Panc1 (cell line): ENCODE measurements around the gene GAL3ST2. TPM values are rescaled to one million over a fixed set of nuclear protein-coding genes. Genes with fewer than 3 reads are reported as not detected.

Source experiments
- ATAC-seq: fragments of 200-7000 bp; cut with Tn5 transposase; 2 replicates; pipeline ENCODE4 v1.9.1; 2020; ENCODE audit warnings: mild to moderate bottlenecking, moderate library complexity
- BruUV-seq: library from RNA; stranded (reverse); fragments of 400-500 nt; replicated peaks from 2 replicates; lab custom pipeline; 2021; lab: Mats Ljungman, UMichigan
- CTCF ChIA-PET: fragments of 300-600 bp; sonication (Branson Sonifier 250); formaldehyde crosslinking; loops from one replicate; lab custom pipeline; 2022; ENCODE audit warnings: antibody characterized with exemption; lab: Charles Lee
- POLR2A ChIA-PET: fragments of 300-600 bp; sonication (Branson Sonifier 250); formaldehyde crosslinking; loops from one replicate; lab custom pipeline; 2022; ENCODE audit warnings: antibody characterized with exemption; lab: Charles Lee
- DNase-seq: peaks from one replicate; pipeline ENCODE4 v3.0.0-alpha.2; 2010; ENCODE audit warnings: low read depth, low spot score
- H3K27ac ChIP-seq: 2 replicates; pipeline ENCODE4 v1.5.1; 2011; ENCODE audit warnings: mild to moderate bottlenecking, low read length, inconsistent platforms
- H3K27me3 ChIP-seq: fragments of 200-500 bp; sonication (Bioruptor generic); 2 replicates; pipeline ENCODE4 v1.6.0; 2014; ENCODE audit warnings: low read length, inconsistent platforms; ENCODE audit not compliant: control insufficient read depth, insufficient read depth
- H3K36me3 ChIP-seq: fragments of 200-500 bp; sonication (Bioruptor generic); 2 replicates; pipeline ENCODE4 v1.5.1; 2014; ENCODE audit warnings: inconsistent platforms, mild to moderate bottlenecking, low read length, moderate library complexity; ENCODE audit not compliant: control insufficient read depth, insufficient read depth
- H3K4me1 ChIP-seq: 2 replicates; pipeline ENCODE4 v1.5.1; 2011; ENCODE audit warnings: inconsistent platforms, mild to moderate bottlenecking, low read length, moderate library complexity; ENCODE audit not compliant: control insufficient read depth, insufficient read depth
- H3K4me3 ChIP-seq, 2 experiments: 2 replicates each; pipeline ENCODE4 v1.5.1; 2011 to 2012; ENCODE audit warnings: low read depth in 2 of 2, low read length in 2 of 2, mild to moderate bottlenecking in 2 of 2, inconsistent platforms in 1 of 2, moderate library complexity in 1 of 2
- H3K9me3 ChIP-seq: fragments of 200-500 bp; sonication (Bioruptor generic); 2 replicates; pipeline ENCODE4 v1.5.1; 2014; ENCODE audit warnings: low read depth, mild to moderate bottlenecking, inconsistent platforms, low read length, moderate library complexity; ENCODE audit not compliant: control insufficient read depth, insufficient read depth
- POLR2AphosphoS5 ChIP-seq: IDR thresholded peaks from 2 replicates; pipeline ENCODE4 v1.6.1; 2012; ENCODE audit warnings: mild to moderate bottlenecking, low read depth, low read length, moderate library complexity
- SIN3A ChIP-seq: IDR thresholded peaks from 2 replicates; pipeline ENCODE4 v1.6.1; 2012; ENCODE audit warnings: low read depth, mild to moderate bottlenecking, low read length, moderate library complexity, borderline replicate concordance; ENCODE audit not compliant: insufficient read depth
- TCF7L2 ChIP-seq: IDR thresholded peaks from 2 replicates; pipeline ENCODE4 v1.6.1; 2011; ENCODE audit warnings: mild to moderate bottlenecking, low read depth, low read length, inconsistent platforms
- in situ Hi-C: cut with HindIII; loops from 2 replicates; pipeline ENCODE4 v1.10.0; 2016; ENCODE audit warnings: low sequenced_read_pairs, low pct_unique_long_range_greater_than_20kb
- intact Hi-C: fragments of 100-400 bp; cut with micrococcal nuclease; formaldehyde crosslinking; loops from one replicate; pipeline ENCODE4 v1.10.0; 2022; ENCODE audit not compliant: unreplicated experiment
- total RNA-seq: library from RNA; stranded (reverse); gene quantifications from one replicate; pipeline ENCODE4 v1.2.1, GENCODE V29; 2021; ENCODE audit not compliant: unreplicated experiment
- TF ChIP-seq, protein P1 (sequence below), 2 experiments: IDR thresholded peaks; 2 replicates each; pipeline ENCODE4 v1.6.1; 2011 to 2012; ENCODE audit warnings: low read depth in 2 of 2, control low read depth in 1 of 2, low read length in 1 of 2, mild to moderate bottlenecking in 1 of 2, moderate library complexity in 1 of 2; ENCODE audit not compliant: insufficient read depth in 1 of 2
- TF ChIP-seq, protein P2 (sequence below): fragments of 450-650 bp; IDR thresholded peaks from 2 replicates; pipeline ENCODE4 v1.5.1; 2017; ENCODE audit warnings: mild to moderate bottlenecking

GAL3ST2 gene
- total RNA-seq, 1 experiment from 2014 or later, result 1.6 TPM

DNA sequence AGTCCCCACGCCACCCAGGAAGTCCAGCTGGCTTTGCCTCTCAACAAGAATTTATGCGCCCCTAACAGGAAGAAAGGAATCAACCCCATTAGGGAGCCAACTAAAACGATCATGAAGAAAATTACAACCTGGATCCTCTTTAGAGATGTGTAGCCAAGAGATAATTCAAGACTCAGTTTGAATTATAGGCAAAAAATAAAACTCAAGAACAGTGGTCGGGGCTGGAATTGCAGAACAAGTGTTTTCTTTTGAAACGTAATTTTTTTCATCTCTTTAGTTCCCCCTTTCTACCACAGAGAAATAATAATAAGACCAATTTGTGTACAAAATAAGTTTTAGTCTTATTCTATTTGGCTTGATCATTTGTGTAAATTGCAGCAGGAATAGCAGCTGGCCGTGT, 59.7 kb downstream of the GAL3ST2 start:
- intact Hi-C loops (no loop called here), in situ Hi-C loops (no loop called here)
- no peak for TF ChIP-seq TCF7L2
- TF ChIP-seq, protein P1, sequence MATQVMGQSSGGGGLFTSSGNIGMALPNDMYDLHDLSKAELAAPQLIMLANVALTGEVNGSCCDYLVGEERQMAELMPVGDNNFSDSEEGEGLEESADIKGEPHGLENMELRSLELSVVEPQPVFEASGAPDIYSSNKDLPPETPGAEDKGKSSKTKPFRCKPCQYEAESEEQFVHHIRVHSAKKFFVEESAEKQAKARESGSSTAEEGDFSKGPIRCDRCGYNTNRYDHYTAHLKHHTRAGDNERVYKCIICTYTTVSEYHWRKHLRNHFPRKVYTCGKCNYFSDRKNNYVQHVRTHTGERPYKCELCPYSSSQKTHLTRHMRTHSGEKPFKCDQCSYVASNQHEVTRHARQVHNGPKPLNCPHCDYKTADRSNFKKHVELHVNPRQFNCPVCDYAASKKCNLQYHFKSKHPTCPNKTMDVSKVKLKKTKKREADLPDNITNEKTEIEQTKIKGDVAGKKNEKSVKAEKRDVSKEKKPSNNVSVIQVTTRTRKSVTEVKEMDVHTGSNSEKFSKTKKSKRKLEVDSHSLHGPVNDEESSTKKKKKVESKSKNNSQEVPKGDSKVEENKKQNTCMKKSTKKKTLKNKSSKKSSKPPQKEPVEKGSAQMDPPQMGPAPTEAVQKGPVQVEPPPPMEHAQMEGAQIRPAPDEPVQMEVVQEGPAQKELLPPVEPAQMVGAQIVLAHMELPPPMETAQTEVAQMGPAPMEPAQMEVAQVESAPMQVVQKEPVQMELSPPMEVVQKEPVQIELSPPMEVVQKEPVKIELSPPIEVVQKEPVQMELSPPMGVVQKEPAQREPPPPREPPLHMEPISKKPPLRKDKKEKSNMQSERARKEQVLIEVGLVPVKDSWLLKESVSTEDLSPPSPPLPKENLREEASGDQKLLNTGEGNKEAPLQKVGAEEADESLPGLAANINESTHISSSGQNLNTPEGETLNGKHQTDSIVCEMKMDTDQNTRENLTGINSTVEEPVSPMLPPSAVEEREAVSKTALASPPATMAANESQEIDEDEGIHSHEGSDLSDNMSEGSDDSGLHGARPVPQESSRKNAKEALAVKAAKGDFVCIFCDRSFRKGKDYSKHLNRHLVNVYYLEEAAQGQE (IDR thresholded peaks at IDR 0.05; ENCODE audit: insufficient read depth in 1 of 2, low read depth in 2 of 2, low read length in 1 of 2), result no peak
- TF ChIP-seq POLR2AphosphoS5, result no peak
- no peak for TF ChIP-seq SIN3A
- TF ChIP-seq, protein P2, sequence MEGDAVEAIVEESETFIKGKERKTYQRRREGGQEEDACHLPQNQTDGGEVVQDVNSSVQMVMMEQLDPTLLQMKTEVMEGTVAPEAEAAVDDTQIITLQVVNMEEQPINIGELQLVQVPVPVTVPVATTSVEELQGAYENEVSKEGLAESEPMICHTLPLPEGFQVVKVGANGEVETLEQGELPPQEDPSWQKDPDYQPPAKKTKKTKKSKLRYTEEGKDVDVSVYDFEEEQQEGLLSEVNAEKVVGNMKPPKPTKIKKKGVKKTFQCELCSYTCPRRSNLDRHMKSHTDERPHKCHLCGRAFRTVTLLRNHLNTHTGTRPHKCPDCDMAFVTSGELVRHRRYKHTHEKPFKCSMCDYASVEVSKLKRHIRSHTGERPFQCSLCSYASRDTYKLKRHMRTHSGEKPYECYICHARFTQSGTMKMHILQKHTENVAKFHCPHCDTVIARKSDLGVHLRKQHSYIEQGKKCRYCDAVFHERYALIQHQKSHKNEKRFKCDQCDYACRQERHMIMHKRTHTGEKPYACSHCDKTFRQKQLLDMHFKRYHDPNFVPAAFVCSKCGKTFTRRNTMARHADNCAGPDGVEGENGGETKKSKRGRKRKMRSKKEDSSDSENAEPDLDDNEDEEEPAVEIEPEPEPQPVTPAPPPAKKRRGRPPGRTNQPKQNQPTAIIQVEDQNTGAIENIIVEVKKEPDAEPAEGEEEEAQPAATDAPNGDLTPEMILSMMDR, result no peak
- ChIA-PET POLR2A (no interaction called here), CTCF (no interaction called here)
- Histone ChIP-seq H3K4me1 (no peaks in the 10 kb centered on the region), H3K4me3 (no peak overlapping the region), H3K36me3 (no peaks in the 10 kb centered on the region), H3K9me3 (no peaks in the 10 kb centered on the region), H3K27me3 (no peaks in the 10 kb centered on the region; the same call in 1 of the 2 replicates), H3K27ac (no peak overlapping the region)
- ATAC-seq, result no peak
- BruUV-seq, result no TSS peak
- DNase-seq, result no peak

DNA sequence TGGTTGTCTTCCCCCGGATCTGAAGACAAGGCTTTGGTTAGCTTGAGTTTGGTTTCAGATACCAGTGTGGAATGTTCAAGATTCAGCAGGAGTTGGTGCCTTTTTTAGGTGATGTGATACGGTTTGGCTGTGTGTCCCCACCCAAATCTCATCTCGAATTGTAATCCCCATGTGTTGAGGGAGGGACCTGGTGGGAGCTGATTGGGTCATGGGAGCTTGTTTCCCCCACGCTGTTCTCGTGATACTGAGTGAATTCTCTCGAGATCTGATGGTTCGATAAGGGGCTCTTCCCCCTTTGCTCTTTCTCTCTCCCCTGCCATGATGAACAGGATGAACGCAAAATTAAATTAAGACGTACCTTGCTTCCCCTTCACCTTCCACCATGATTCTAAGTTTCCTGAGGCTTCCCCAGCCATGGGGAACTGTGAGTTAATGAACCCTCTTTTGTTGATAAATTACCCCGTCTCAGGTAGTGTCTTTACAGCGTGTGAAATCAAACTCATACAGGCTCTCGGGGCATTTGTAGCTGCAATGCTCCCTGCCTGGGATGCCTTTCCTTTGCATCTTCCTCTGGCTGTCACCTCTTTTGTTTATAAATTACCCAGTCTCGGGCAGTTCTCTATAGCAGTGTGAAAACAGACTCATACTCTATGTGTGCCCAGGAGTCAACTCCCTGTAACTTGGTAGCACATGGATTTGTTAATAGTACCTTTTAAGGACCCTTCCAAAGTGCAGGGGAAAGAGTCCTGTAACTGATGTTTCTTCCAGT, 60.8 kb downstream of the GAL3ST2 start:
- BruUV-seq, result no TSS peak
- CTCF ChIA-PET, result interaction anchor here (0.6 kb wide), 1 partner anchor 22 kb away, joined by 3 read pairs; no protein-coding TSS in a partner anchor
- H3K27me3 ChIP-seq, result no peaks in the 10 kb centered on the region; the same call in 1 of the 2 replicates

More for the DNA sequence above, 60.8 kb downstream of the GAL3ST2 start:
- intact Hi-C loops, result no loop called here
- H3K4me3 ChIP-seq, result no peak overlapping the region
- no peaks in the 10 kb centered on the region for H3K9me3 ChIP-seq
- H3K27ac ChIP-seq, result no peak overlapping the region
- POLR2A ChIA-PET, result no interaction called here
- TF ChIP-seq, protein P1 (IDR thresholded peaks at IDR 0.05; ENCODE audit: insufficient read depth in 1 of 2, low read depth in 2 of 2, low read length in 1 of 2), result no peak
- TF ChIP-seq SIN3A (no peak), TCF7L2 (no peak), POLR2AphosphoS5 (no peak)
- TF ChIP-seq, protein P2, result no peak
- no peak for DNase-seq
- in situ Hi-C loops, result no loop called here
- H3K36me3 ChIP-seq, result no peaks in the 10 kb centered on the region
- no peak for ATAC-seq
- H3K4me1 ChIP-seq, result no peaks in the 10 kb centered on the region
